Activated CD4-positive, alpha-beta T cell treated with anti-CD3 and anti-CD28 coated beads, Interleukin-2, amount 50 U/mL, for 1 hour (primary cell): Measurements from ENCODE around the gene OR10A2.
"Not testable (repeated sequence)": the region's sequence is repeated elsewhere in the genome, so short reads cannot be mapped to it uniquely, and the experiment has no call there.

Experiments
- DNase-seq: peaks from one replicate; pipeline ENCODE4 v3.0.0-alpha.2; 2020

OR10A2 gene

GRCh38 chr11:6862961-6863360, at the start of gene OR10A2:
Gene OR10A2 (plus strand): TSS chr11:6863057. CDS start chr11:6869755, 6,698 bp downstream.
- DNase-seq: no peak

GRCh38 chr11:6813656-6814055, 49.2 kb upstream of the OR10A2 start:
- DNase-seq: no peak

DNA sequence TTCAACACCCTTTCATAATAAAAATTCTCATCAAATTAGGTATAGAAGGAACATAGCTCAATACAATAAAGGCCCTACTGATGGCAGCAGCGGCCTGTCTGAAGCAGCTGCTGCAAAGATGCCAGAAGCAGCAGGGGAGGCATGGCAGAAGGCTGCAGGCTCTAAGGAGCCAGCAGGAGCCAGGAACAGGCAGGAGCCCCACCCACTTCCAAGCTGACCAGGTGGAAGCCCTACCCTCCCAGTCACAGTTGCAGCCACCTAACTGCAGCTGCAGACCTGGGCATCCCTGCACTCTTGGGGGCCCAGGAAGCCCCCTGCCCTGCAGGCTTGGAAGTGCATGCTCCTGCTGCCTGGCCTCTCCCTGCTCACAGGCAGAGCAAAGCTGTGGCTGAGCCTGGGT, 45.2 kb upstream of the OR10A2 start:
- no peak for DNase-seq

DNA sequence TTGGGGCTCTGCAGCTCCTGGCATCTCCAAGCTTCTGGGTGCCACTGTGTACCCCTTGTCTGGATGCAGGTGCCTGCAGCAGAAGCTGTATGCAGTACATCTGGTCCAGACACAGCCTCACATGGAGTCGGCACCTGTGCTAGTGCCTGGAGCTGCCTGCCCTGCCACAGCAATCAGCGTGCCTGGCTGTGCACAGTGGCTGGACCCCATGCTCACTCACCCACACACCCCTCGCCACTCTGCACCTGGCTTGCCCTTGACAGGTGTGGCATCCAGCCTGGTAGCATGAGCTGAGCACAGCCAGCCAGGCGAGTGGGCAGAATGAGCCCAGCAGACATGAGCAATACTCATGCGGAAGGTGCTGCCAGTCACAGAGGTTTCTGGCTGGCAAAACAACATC, 43.9 kb upstream of the OR10A2 start:
- DNase-seq: no peak

- DNase-seq: no peak
Observed at GRCh38 chr11:6824136-6824823, 38.6 kb upstream of the OR10A2 start.

DNA sequence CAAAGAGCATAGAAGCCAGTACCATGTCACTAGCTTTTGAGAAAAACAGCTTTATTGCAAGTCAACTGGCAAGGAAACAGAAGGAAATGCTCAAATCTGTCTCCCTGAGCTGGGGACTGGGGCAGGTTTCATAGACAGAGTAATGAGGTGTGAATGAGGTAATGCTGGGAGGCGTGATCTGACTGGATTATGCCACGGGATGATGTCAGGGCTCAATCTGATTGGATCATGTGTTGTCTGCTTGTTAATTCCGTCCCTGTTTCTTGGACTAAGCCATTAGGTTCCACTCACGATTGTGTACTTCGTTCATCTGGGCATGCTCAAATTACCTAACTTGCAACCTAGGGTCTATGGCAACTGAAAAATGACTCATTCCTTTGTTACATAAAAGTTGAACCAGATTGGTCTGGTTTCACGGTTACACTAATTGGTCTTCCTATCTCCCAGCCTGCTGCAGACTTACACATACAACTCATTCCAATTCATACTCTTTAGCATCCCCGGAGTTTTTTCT, 37.6 kb upstream of the OR10A2 start:
- no peak for DNase-seq

- DNase-seq: no peak
Observed at GRCh38 chr11:6828103-6828502, 34.8 kb upstream of the OR10A2 start.

GRCh38 chr11:6833356-6833755, 29.5 kb upstream of the OR10A2 start:
- no peak for DNase-seq

DNA sequence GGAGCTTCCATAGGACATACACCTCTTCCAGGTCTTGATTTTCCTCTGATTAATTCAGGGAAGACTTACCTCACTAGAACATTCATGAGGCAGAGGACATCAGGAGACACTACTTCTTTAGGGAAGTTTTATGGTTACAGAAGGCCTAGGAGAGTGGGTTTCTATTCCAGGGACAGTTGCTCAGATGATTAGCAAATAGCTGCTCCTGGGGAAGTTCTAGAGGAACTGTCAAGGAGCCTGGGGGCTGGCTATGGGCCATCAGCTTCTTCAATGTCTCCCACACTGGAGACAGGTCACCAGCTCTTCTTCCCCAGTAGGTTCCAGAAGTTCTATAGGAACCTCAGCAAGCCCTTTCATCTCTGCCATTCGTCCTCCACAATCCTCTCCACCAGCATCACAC, 28.8 kb upstream of the OR10A2 start:
- DNase-seq: no peak

- no peak for DNase-seq
Observed at GRCh38 chr11:6841694-6842093, 21.2 kb upstream of the OR10A2 start.

DNA sequence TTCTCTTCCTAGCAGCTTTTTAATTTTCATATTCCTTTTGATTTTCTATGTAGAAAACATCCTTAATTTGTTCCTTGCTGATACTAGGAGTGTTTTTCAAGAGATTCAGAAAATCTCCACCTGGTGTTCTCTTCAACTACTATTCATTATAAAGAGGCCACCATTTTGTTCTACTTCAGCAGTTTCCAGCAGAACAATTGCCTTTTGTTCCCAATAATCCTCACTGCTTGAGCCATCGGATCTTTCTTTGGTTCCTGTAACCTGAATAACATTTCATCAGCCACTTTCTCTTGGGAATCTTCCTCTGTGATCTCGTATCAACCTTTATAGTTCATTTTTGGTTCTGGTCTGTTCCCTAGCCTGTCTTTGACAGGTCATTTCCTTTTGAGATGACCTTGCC, 19.2 kb upstream of the OR10A2 start:
- no peak for DNase-seq

GRCh38 chr11:6844356-6844755, 18.5 kb upstream of the OR10A2 start:
- DNase-seq: no peak

DNA sequence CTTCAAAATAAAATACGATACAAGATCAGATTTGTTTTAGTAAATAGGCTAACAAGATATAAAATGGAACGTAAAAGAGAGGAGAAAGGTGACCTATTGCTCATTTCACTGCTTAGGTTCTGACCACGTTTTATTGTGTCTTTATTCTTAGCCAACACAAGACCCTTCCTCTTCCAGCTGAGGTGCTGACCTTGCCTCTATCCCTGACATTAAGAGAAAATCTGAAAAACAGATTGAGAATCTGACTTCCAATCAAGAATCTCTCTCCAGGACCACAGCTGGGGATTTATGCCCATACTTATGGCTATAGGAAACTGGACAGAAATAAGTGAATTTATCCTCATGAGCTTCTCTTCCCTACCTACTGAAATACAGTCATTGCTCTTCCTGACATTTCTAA, 17.5 kb upstream of the OR10A2 start, which contains the start of gene OR10A5:
Gene OR10A5 (plus strand): TSS at position 301 of the 400 bp plus-strand sequence. CDS start 0 bp downstream, at position 301.
- no peak for DNase-seq

DNA sequence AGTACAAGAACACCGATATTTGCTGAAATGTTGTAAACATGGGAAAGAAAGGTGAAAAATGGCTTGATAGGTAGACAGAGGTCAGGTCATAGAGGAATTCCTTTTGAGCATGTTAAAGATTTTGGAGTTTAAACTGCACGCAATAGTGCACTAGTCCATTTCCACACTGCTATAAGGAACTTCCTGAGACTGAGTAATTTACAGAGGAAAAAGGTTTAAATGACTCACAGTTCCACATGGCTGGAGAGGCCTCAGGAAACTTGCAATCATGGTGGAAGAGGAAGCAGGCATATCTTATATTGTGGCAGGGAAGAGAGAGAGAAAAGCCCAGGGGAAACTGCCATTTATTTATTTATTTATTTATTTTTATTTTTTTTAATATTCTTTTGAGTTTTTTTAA, 12.3 kb upstream of the OR10A2 start:
- DNase-seq: no peak

DNA sequence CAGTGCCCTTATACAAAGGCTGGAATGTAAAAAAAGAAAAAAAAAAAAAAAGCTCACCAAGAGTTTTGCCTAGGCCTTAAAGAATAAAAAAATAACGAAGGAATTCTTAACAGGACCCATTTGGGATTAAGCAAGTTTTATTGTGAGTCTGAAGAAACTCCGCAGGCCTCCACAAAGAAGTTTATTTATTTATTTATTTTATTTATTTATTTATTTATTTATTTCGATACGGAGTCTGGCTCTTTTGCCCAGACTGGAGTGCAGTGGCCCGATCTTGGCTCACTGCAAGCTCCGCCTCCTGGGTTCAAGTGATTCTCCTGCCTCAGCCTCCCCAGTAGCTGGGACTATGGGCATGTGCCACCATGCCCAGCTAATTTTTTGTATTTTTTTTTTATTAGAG, 8.1 kb upstream of the OR10A2 start:
- not testable (repeated sequence) for DNase-seq

- DNase-seq: no peak
Observed at GRCh38 chr11:6855971-6856541, 6.8 kb upstream of the OR10A2 start.

DNA sequence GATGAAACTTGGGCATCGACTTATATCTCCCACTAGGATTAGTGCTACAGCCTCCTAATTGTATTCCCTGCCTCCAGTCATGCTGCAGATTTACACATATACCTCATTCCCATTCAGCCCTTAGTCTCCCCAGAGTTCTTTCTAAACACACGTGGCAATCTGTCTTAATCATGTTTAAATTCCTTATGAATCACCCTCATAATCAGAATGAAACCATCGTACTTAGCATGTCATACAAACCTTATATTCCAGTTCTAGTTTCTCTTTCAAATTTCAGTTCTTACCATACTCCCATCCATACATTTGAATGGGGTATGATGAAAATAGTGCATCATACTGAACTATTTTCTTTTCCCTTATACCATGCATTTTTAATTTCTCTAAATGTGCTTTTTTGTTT, 6.0 kb upstream of the OR10A2 start:
- DNase-seq: no peak

DNA sequence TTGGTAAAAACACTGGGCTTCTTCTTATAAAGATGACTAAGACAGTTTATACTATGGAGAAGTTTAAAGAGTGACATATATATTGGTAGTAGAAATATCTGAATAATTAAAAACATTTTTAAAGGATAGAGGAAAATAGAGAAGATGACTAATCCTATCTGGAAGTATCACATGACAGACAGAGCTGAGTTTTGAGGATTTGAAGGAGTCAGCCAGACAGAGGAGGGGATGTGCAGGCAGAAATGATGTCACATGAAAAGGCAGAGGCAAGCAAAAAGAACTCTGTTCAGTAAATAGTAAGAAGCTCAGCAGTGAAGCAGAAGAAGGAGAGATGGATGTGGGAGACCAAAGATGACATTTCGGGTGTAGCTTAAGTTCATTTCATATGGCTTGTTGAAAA, 1.6 kb downstream of the OR10A2 start:
- DNase-seq: no peak

DNA sequence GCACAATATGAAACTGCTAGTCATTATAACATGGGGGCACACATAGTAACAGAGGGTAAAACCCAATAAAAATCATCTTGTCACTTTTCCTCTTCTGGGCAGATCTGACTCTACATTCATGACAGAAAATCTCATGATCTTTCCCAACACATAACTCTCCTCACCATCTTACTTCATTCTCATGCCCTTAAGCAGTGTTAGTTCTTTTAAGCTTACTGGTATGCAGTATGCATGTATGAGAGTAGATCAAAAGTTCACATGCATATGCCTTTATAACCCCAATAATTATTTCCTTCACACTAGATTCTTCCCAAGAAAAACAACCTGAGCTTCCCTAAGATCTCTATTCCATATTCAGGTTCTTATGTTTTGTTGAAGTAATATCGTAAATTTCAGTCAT, 8.4 kb downstream of the OR10A2 start:
- DNase-seq: no peak

DNA sequence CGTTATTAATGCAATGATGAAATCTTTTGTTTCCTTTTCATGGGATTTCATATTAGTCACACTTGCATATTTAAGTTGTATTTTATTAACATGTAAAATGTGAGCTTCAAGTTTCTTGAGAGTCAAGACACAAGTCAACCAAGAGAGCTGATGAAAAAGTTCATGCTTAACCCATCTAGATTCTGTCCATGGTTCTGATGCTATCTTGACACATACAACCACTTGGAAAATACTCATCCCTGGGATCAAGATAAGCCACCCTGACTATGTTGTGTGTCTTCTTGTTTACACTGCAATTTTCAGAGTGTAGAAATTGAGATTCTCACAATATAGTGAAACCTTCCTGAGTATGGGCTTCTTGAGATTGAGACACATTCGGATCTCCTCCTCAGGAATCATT, 12.9 kb downstream of the OR10A2 start:
- no peak for DNase-seq

GRCh38 chr11:6876325-6876724, 13.5 kb downstream of the OR10A2 start, which contains the start of gene OR10A4:
Gene OR10A4 (plus strand): TSS chr11:6876625. CDS start chr11:6876648, 23 bp downstream.
- no peak for DNase-seq

- no peak for DNase-seq
Observed at GRCh38 chr11:6876914-6877313, 14.1 kb downstream of the OR10A2 start.

GRCh38 chr11:6882751-6883150, 19.9 kb downstream of the OR10A2 start:
- no peak for DNase-seq

- DNase-seq: not testable (repeated sequence)
Observed at GRCh38 chr11:6887711-6888110, 24.9 kb downstream of the OR10A2 start.

DNA sequence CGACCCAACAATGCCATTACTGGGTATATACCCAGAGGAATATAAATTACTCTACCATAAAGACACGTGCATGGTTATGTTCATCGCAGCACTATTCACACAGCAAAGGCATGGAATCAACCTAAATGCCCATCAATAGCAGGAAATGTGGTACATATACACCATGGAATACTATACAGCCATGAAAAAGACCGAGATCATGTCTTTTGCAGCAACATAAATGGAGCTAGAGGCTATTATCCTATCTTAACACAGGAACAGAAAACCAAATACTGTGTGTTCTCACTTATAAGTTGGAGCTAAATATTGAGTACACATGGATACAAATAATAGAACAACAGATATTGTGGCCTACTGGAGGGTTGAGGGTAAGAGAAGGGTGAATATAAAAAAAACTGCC, 26.0 kb downstream of the OR10A2 start:
- no peak for DNase-seq
